IPS-11a (cell line): ENCODE measurements around the gene KCNC4.
A peak's percentile ranks its signal among the peaks of the same experiment; 100 is the strongest.

Experiments used
- H3K4me3 ChIP-seq: one replicate; pipeline ENCODE4 v1.5.1; 2013; ENCODE audit warnings: low read depth, low read length, control low read depth

KCNC4 gene

DNA sequence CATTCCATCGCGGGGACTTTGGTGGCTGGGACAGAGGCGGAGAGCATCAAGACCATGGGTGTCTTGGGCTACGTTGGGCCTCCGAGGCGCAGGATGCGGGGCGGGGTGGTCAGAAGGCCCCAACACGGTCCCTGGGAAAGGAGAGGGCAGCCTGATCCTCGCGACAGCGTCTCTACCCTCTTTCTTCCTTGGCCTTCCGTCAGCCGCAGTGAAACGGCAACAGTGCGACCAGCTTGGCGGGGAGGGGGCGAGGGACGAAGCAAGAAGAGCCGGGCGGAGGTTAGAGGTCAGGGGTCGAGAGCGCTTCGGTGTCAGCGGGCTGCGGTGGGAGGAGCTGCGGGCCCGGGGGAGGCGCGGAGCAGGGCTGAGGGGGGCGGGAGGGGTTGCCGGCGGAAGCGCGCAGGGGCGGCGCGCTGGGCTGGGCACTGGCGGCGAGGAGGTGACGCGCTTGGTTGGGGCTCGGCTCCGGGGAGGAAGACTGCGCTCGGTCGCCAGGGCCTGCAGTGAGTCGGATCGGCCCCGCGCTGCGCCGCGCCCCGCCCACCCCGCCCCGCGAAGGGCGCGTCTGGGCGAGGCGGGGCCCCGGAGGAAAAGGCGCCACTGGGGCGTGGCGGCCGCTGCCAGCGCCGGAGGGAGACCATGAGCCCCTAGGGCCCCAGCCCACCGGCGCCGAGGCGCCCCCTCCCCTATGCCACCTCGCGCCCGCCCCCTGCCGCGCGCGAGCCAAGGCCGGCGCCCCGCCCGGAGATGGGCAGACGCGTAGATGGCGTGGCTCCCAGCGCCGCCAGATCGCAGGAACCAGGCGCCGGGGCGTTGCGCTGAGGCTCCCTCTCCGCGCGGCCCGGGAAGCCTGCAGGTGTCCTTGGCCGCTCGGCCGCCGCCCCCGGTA is at the start of gene KCNC4:
Gene KCNC4 (plus strand): TSS at position 600 of the 889 bp plus-strand sequence. CDS start 1,186 bp downstream, outside the sequence.
- H3K4me3 ChIP-seq = peak within 1 kb of the TSS; percentile 36

DNA sequence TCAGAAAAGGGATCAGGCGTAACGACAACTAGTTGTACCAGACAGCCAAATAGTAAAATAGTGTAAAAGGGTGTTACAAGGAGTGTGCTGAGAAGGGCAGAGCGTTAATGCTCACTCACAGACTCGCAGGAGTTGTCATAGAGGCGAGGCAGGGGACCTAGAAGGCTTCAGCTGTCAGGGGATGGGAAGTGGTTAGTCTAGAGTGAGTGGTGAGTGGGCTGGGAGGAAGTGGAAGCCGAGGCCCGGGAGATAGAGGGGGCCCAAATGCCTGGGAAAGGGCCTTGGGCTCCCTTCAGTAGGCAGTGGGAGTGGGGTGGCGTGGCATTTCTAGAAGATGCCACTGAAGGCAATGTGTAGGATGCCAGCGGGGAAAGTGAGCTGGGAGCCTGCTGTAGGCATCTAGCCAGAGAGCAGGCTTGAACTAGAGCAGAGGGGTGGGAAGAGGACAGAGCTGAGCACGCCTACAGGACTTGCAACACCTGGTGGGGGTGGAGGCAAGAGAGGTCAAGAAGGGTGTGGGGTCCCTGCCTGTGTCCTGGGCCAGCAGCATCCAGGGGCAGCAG is 49.5 kb upstream of the KCNC4 start:
- no peak overlapping the region for H3K4me3 ChIP-seq

DNA sequence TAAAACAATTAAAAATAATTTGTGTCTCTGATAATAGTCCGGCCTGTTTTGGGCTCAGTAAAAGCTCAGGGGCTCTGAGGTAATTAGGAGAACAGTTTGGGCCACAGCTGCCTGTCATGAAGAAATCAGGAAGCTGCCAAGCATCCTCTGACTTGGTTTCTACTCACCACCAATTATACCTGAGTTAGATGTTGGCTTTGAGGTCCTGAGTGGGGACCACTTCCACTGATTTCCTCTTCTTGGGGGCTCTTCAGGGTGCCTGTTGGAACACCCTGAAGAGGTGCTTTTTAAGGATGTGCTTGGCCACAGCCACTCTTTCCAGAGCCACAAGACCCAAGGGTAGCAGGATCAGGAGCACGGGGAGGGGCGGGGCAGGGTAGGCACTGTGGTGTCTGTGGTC is 48.9 kb upstream of the KCNC4 start:
- H3K4me3 ChIP-seq = no peak overlapping the region

DNA sequence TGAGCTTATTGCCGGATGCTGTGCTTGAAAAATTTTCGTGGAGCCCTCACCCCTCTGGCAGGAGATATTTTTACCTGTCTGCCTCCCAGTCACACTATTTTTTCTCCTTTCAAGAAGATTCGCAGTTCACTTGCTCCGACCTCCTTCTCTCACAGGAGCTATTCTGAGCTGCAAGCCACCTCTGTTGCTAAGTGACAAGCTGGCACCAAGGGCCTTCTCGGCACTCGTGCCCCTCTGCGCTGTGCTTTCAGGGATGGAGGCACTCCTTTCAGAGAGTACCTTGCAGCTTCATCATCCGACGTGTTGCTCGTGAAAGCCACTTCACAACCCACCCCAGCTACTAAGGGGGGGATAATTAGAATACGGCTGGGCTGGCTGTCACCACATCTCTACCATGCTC is 48.3 kb upstream of the KCNC4 start:
- no peak overlapping the region for H3K4me3 ChIP-seq

DNA sequence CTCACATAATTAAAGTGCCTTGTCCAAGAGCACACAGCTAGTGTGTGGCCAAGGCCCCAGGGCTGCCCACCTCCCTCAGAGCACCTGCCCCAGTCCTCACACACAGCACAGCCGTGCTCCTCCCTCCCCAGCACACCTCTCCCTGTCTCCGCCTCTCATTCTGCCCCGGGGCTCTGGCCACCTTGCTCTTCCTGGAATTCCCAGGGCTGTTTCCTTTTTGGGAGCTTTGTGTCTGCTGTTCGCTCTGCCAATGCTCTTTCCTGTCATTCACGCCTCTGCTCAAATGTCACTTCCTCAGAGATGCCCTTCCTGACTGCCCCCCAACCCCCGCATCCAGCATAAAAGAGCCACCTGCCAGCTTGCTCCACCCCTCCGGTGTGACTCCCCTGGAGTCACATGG is 46.5 kb upstream of the KCNC4 start:
- H3K4me3 ChIP-seq = no peak overlapping the region

DNA sequence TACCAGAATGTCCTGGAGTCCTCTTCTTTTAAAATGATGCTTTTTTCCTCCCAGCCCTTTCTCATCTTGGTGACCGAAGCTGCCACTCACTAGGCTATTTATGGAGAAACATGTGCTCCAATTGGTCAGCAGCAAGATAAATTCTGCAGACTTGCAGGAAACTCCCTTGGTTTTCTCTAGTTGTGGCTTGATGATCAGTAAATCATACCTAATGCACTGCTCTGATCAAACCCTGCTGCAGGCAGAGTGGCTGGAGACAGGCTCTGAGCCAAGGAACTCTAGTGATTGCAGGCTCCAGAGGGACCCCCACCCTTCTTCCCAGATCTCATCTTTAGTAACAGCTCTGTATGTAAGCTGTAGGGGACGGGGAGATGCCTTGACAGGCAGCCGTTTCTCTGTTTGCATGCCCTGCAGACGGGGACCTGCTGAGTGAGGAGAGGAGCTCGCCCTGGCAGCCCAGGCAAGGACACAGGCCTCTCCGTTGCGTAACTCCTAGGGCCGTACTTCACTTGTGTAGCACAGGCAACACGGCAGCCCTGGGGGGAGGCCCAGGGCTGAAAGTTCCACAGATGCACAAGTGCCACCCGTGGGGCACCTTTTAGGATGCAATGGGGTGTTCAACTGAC is 45.3 kb upstream of the KCNC4 start:
- no peak overlapping the region for H3K4me3 ChIP-seq

- no peak overlapping the region for H3K4me3 ChIP-seq
Observed at GRCh38 chr1:110165761-110166231, 44.3 kb upstream of the KCNC4 start.

DNA sequence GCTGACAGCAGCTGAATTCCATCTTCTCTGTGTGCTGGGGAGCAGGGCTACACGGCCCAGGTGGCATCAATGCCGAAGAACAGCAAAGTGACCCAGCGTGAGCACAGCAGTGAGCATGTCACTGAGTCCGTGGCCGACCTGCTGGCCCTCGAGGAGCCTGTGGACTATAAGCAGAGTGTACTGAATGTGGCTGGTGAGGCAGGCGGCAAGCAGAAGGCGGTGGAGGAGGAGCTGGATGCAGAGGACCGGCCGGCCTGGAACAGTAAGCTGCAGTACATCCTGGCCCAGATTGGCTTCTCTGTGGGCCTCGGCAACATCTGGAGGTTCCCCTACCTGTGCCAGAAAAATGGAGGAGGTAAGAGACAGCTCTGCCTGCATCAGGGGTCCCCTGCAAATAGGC is 43.3 kb upstream of the KCNC4 start:
- H3K4me3 ChIP-seq = no peak overlapping the region

GRCh38 chr1:110170766-110171733 is 39.1 kb upstream of the KCNC4 start:
- no peak overlapping the region for H3K4me3 ChIP-seq

GRCh38 chr1:110172001-110172400 is 38.1 kb upstream of the KCNC4 start:
- no peak overlapping the region for H3K4me3 ChIP-seq

- H3K4me3 ChIP-seq = no peak overlapping the region
Observed at GRCh38 chr1:110173466-110174105, 36.5 kb upstream of the KCNC4 start.

GRCh38 chr1:110174961-110175360 is 35.2 kb upstream of the KCNC4 start:
- no peak overlapping the region for H3K4me3 ChIP-seq

DNA sequence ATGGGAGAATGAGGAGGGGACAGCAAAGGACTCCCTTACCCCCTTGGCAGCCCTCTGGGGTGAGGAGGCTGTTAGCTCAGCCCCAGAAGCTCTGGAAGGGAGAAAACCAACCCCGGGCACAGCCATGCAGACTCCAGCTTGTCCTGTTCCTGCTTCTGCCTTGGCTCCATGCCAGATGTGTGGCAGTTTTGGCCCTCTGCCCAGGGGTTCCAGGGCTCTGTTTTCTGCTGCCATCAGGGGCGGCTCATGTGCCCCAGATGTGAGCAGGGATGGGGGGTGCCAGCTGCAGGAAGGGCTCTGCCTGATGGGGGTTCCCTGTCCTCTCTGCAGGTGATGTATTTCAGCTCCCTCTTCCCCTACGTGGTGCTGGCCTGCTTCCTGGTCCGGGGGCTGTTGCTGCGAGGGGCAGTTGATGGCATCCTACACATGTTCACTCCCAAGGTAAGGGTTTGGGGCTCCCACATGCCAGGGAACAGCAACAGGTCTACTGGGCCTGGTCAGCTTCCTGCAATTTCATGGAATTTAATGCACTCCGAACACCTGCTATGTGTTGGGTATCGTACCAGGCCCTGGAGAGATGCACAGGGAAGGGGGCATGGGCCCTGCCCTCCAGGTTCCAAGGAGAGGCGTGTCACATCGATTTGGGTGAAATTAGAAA is 33.7 kb upstream of the KCNC4 start:
- H3K4me3 ChIP-seq = no peak overlapping the region

DNA sequence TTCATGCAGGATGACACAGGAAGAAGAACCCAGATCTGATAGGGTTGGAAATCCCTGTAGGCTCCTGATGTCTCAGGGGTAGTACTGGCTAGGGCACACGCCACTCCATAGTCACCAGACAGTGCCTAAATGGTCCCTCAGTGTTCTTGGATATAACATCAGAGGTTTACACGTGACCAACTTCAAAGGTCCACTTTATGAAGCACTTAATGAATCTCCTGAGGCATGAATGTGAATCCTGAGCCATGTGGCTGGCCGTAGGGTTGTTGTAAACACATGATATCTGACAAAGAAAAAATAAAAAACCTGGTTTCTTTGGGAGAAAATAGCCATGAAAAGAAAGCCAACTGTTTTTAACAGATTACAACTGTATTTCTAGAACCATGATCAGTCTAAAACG is 32.3 kb upstream of the KCNC4 start:
- H3K4me3 ChIP-seq = no peak overlapping the region

GRCh38 chr1:110183642-110184167 is 26.4 kb upstream of the KCNC4 start:
- no peak overlapping the region for H3K4me3 ChIP-seq

- H3K4me3 ChIP-seq = no peak overlapping the region
Observed at GRCh38 chr1:110184446-110184845, 25.7 kb upstream of the KCNC4 start.

- no peak overlapping the region for H3K4me3 ChIP-seq
Observed at GRCh38 chr1:110185181-110185580, 24.9 kb upstream of the KCNC4 start.

GRCh38 chr1:110186558-110186957 is 23.6 kb upstream of the KCNC4 start:
- no peak overlapping the region for H3K4me3 ChIP-seq

GRCh38 chr1:110187139-110187890 is 22.8 kb upstream of the KCNC4 start:
- no peak overlapping the region for H3K4me3 ChIP-seq
